ENCODE results near the gene BACH2. TPM values are rescaled to one million over a fixed set of nuclear protein-coding genes. Genes with fewer than 3 reads are reported as not detected.

BACH2 gene
- total and polyA plus RNA-seq, 2 of the 8 experiments (the other 6 are each of a cell fraction or from before 2014, with no cell fraction given) = 1.9 to 5.9 TPM

DNA sequence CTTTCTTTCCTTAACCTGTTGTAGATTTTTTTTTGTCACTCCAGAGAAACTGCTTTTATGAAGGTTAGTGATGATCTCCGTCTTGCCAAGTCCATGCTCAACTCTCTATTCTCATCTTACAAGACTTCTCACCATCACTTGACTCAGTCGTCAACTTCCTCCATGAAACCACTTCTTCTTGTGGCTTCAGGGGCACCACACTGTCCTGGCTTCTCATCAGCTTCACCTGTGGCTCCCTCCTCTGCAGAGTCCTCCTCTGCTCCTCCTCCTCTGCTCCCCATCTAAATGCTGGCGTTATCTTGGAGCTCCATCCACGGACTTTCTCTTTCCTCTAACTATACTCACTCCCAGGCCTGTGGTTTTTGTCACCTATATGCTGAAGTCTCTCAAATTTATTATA, 187.5 kb downstream of the BACH2 start:
- FAIRE-seq (no peak), DNase-seq (ENCODE audit: low read depth in 1 of 2, low spot score in 2 of 2) (no peak)
- Histone ChIP-seq H3K9ac (replicated peaks in 1 of 4; ENCODE audit: extremely low read depth in 1 of 4, low read depth in 3 of 4, low read length in 3 of 4) (no peak overlapping the region), H3K4ac (replicated peaks; ENCODE audit: insufficient read length, low read depth, low read length) (no peak overlapping the region), H3K27ac (ENCODE audit: low read depth, low read length) (no peak overlapping the region), H2BK5ac (ENCODE audit: low read depth, low read length) (no peak overlapping the region), H2AFZ (ENCODE audit: low read length) (no peak overlapping the region), H2AK5ac (ENCODE audit: low read depth, low read length) (no peak overlapping the region), H3K23me2 (ENCODE audit: low read depth, low read length) (no peaks in the 10 kb centered on the region), H3K36me3 (ENCODE audit: control insufficient read depth in 2 of 4, insufficient read depth in 4 of 4, low read length in 3 of 4) (no peaks in the 10 kb centered on the region), H2BK20ac (ENCODE audit: low read length) (no peak overlapping the region), H3K9me3 (ENCODE audit: insufficient read depth in 2 of 2, low read depth in 1 of 2, low read length in 1 of 2) (no peaks in the 10 kb centered on the region), H3K79me2 (ENCODE audit: control insufficient read depth in 1 of 2, insufficient read depth in 2 of 2, low read length in 2 of 2) (no peaks in the 10 kb centered on the region), H3K79me1 (ENCODE audit: low read depth, low read length) (no peaks in the 10 kb centered on the region), H4K5ac (ENCODE audit: insufficient read length, low read depth, low read length) (no peak overlapping the region), H3K23ac (ENCODE audit: insufficient read length) (no peak overlapping the region), H3K56ac (replicated peaks; ENCODE audit: insufficient read length, low read depth, low read length) (no peak overlapping the region), H3K14ac (ENCODE audit: insufficient read length) (no peak overlapping the region), H2BK12ac (ENCODE audit: low read depth, low read length) (no peak overlapping the region), H3K18ac (ENCODE audit: extremely low read depth, low read length) (no peak overlapping the region), H2BK15ac (ENCODE audit: low read length) (no peak overlapping the region), H4K8ac (ENCODE audit: extremely low read depth, insufficient read depth, low read length) (no peak overlapping the region), H4K20me1 (replicated peaks in 1 of 2; ENCODE audit: control insufficient read depth in 1 of 2, insufficient read depth in 2 of 2, low read length in 2 of 2) (no peaks in the 10 kb centered on the region), H3K4me3 (ENCODE audit: extremely low read depth in 1 of 4, insufficient read depth in 2 of 4, low read depth in 3 of 4, low read length in 4 of 4) (no peak overlapping the region), H4K91ac (replicated peaks; ENCODE audit: insufficient read length, low read length) (no peak overlapping the region), H2BK120ac (replicated peaks; ENCODE audit: low read depth, low read length) (no peak overlapping the region), H3K4me1 (replicated peaks in 1 of 4; ENCODE audit: control insufficient read depth in 3 of 4, insufficient read depth in 4 of 4, low read length in 3 of 4) (no peaks in the 10 kb centered on the region; a peak in 2 of 7 replicates), H3K4me2 (ENCODE audit: insufficient read depth in 1 of 2, low read depth in 2 of 2, low read length in 2 of 2) (no peak overlapping the region), H3K27me3 (replicated peaks in 1 of 4; ENCODE audit: control insufficient read depth in 3 of 4, extremely low read depth in 1 of 4, insufficient read depth in 3 of 4, low read length in 3 of 4) (no peaks in the 10 kb centered on the region)
- WGBS, 2 experiments (ENCODE audit: extremely low coverage in 1 of 2, insufficient coverage in 1 of 2, insufficient read length in 1 of 2, insufficient replicate concordance in 2 of 2, low coverage in 1 of 2, low lambda C conversion rate in 2 of 2, missing lambda C conversion rate in 1 of 2) = 67% methylated on average over 4 of the region's 4 CpGs; no CpG with 5 or more reads in 1 of the 2 experiments
- ChIA-PET POLR2A (ENCODE audit: partially characterized antibody) (interaction anchor here (0.6 kb wide), 1 partner anchor 59 kb away, joined by 3 read pairs; no protein-coding TSS in a partner anchor), CTCF (ENCODE audit: partially characterized antibody) (interaction anchor here (1.0 to 1.9 kb wide), 3 partner anchors 10 to 140 kb away, joined by 3 to 7 read pairs (median 3); no protein-coding TSS in a partner anchor)
- TF ChIP-seq, protein P1, sequence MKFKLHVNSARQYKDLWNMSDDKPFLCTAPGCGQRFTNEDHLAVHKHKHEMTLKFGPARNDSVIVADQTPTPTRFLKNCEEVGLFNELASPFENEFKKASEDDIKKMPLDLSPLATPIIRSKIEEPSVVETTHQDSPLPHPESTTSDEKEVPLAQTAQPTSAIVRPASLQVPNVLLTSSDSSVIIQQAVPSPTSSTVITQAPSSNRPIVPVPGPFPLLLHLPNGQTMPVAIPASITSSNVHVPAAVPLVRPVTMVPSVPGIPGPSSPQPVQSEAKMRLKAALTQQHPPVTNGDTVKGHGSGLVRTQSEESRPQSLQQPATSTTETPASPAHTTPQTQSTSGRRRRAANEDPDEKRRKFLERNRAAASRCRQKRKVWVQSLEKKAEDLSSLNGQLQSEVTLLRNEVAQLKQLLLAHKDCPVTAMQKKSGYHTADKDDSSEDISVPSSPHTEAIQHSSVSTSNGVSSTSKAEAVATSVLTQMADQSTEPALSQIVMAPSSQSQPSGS (IDR thresholded peaks at IDR 0.05; ENCODE audit: low read length) = no peak
- TF ChIP-seq SAP30 (IDR thresholded peaks at IDR 0.05; ENCODE audit: insufficient read depth, insufficient replicate concordance, low read length) (no peak), FOSL1 (IDR thresholded peaks at IDR 0.05; ENCODE audit: insufficient read depth, low read depth, low read length) (no peak), TAF7 (optimal IDR thresholded peaks at IDR 0.05; ENCODE audit: borderline replicate concordance, low read depth, low read length) (no peak), SRF (IDR thresholded peaks at IDR 0.05; ENCODE audit: low read depth, low read length) (no peak), SIX5 (IDR thresholded peaks at IDR 0.05; ENCODE audit: low read depth, low read length) (no peak), SIRT6 (IDR thresholded peaks at IDR 0.05; ENCODE audit: low read length) (no peak), KDM4A (IDR thresholded peaks at IDR 0.05; ENCODE audit: low read depth, low read length, severe bottlenecking) (no peak), RFX5 (IDR thresholded peaks at IDR 0.05; ENCODE audit: borderline replicate concordance, low read depth, low read length) (no peak), TCF12 (IDR thresholded peaks at IDR 0.05; ENCODE audit: low read depth, low read length) (no peak), CHD2 (IDR thresholded peaks at IDR 0.05; ENCODE audit: low read length) (no peak), CBX8 (IDR thresholded peaks at IDR 0.05; ENCODE audit: borderline replicate concordance, low read depth, low read length) (no peak)
